GM18868 (cell line): ENCODE data around the gene UXS1.

Experiments used
- ATAC-seq: cut with Tn5 transposase; IDR thresholded peaks from one replicate; pipeline ENCODE4 v1.9.1; 2021; ENCODE audit warnings: mild to moderate bottlenecking, moderate library complexity; ENCODE audit not compliant: unreplicated experiment

Gene UXS1

DNA sequence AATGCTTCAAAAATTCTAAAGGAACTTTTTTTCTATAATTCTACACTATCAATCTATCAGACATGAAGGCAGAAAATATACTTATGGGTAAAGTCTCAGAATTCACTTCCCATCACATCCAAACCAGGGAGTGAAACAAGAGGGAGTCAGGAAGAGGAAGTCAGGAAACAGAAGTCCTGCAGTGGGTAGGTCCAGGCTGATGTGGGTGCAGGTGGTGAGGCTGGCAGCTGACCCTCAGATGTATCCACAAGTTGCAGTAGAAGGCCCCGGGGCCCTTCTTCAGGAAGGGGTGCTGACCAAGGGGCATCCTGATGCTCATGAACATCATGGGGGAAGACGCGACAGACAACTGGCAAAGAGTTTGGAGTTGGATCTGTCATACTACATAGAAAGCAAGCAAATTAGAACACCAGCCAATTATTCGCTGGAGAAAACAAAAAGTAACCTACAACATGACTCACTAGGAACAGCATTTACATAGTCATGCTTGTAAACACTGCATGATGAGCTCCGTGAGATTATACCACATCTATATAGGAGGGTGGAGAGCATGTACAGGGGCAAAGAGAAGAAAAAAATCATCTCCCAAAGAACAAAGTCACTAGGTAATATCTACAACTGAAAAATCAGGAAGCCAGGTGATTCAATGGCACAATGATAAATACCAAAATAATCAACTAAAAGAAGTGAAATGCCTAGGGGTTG, 4.2 kb downstream of the UXS1 start:
- no peak for ATAC-seq

GRCh38 chr2:106189325-106189724, 4.8 kb downstream of the UXS1 start:
- ATAC-seq: no peak

GRCh38 chr2:106187273-106187891, 6.7 kb downstream of the UXS1 start:
- no peak for ATAC-seq

GRCh38 chr2:106185475-106186184, 8.5 kb downstream of the UXS1 start:
- no peak for ATAC-seq

- ATAC-seq: no peak
These were observed 9.2 kb downstream of the UXS1 start for GRCh38 chr2:106184857-106185256.

- no peak for ATAC-seq
These were observed 9.7 kb downstream of the UXS1 start for GRCh38 chr2:106184394-106184793.

DNA sequence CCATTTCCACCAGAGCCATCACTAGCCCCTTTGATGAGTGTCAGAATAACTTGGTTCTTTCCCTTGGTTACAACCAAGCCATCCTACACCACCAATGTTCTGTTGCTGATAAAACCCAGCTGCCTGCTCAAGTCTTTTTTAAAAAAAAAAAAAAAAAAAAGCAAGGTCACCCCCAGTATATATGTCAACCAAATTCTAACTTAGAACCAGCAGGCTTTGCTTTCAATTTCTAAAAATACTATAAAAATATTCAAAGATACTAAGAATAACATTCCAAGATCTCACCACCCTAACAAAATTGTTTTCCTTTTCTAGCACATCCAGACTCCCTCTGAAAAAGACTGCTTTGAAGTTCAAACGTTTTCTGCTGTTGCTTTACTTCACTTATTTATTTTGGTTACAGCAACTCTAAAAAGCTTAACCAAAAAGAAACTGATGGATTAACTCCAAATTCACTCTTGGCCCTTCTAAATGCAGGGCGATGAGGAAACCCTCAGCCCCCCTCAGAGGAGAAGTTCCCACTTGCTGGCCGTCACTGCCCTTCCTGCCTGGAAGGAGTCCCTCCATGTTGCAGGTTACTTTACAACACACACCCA, 10.9 kb downstream of the UXS1 start:
- no peak for ATAC-seq

GRCh38 chr2:106181064-106181463, 13.0 kb downstream of the UXS1 start:
- no peak for ATAC-seq

GRCh38 chr2:106180602-106181001, 13.5 kb downstream of the UXS1 start:
- no peak for ATAC-seq

- ATAC-seq: no peak
These were observed 15.4 kb downstream of the UXS1 start for GRCh38 chr2:106178716-106179115.

- no peak for ATAC-seq
These were observed 16.5 kb downstream of the UXS1 start for GRCh38 chr2:106177581-106177980.

- no peak for ATAC-seq
These were observed 17.5 kb downstream of the UXS1 start for GRCh38 chr2:106176446-106177099.

- ATAC-seq: no peak
These were observed 18.8 kb downstream of the UXS1 start for GRCh38 chr2:106175086-106175850.

- no peak for ATAC-seq
These were observed 20.0 kb downstream of the UXS1 start for GRCh38 chr2:106174056-106174455.

GRCh38 chr2:106172649-106173048, 21.5 kb downstream of the UXS1 start:
- no peak for ATAC-seq

GRCh38 chr2:106168657-106169056, 25.4 kb downstream of the UXS1 start:
- no peak for ATAC-seq

GRCh38 chr2:106167067-106167466, 27.0 kb downstream of the UXS1 start:
- ATAC-seq: no peak

GRCh38 chr2:106165561-106165960, 28.5 kb downstream of the UXS1 start:
- ATAC-seq: no peak

DNA sequence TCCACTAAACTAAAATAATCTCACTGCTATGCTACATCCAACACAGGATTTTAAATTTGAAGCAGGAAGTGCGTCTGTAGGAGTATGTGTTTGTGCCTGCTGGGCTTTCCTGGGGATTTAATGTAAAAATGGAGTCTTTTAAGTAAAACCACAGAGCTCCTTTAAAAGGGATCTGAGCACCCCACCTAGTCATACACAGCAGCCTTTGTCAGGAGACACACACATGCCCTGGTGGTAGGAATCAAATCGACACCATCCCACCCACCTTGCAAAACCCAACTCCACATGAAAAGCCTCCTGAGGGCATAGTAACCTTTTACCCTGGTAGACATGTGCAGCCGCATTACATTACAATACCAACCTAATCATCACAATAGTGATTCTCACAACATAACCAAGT, 29.1 kb downstream of the UXS1 start:
- ATAC-seq: no peak

DNA sequence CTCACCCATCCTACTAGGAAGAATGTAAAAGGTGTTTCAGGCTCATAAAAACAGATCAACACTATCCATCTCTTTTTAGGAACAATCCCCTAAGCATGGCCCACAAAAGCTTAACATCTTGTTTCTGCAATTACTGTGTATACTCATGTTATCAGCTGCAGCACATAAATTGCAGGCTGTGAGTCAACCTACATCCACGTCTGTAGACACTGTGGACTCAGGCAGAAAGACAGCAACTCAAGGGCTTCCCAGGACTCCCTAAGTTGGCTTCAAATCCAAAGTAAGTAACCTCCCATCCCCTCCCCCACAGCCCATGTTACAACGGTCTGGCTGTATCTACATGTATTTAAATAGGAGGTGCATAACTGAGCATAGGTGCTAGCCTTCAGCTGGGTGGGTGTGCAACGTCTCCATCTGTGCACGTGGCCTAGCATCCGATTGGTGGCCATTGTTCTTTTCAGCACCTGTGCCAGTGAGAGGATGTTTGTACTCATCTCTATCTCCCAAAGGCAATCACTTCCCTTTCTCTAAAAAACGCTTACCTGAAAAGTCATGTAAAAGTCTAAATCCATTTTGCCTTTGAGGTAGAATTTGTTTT, 30.1 kb downstream of the UXS1 start:
- ATAC-seq: no peak
